ENCODE results near the gene PARD3B. TPM values are rescaled to one million over a fixed set of nuclear protein-coding genes. Genes with fewer than 3 reads are reported as not detected.

PARD3B gene
- total RNA-seq, 1 experiment from 2014 or later: 3.9 TPM

- BruUV-seq (replicated peaks): no TSS peak
- POLR2A ChIA-PET (ENCODE audit: unreplicated experiment): no interaction called here
- Histone ChIP-seq H3K27ac (ENCODE audit: low read length) (no peak overlapping the region), H3K36me3 (ENCODE audit: low read depth, low read length) (no peaks in the 10 kb centered on the region), H3K79me2 (ENCODE audit: low read length) (no peaks in the 10 kb centered on the region), H3F3A (ENCODE audit: low read length, unreplicated experiment) (no peaks in the 10 kb centered on the region), H3K9me2 (replicated peaks; ENCODE audit: low read length) (no peaks in the 10 kb centered on the region), H2AFZ (ENCODE audit: low read length) (no peak overlapping the region), H3K4me1 (ENCODE audit: insufficient read depth, low read length) (no peaks in the 10 kb centered on the region), H3K4me3 (ENCODE audit: low read length) (no peak overlapping the region), H3K27me3 (ENCODE audit: low read length) (no peaks in the 10 kb centered on the region), H3K9ac (ENCODE audit: low read length) (no peak overlapping the region), H4K20me1 (ENCODE audit: low read length) (no peaks in the 10 kb centered on the region), H3K9me3 (ENCODE audit: low read length) (no peaks in the 10 kb centered on the region), H3K4me2 (ENCODE audit: low read length) (no peak overlapping the region)
- TF ChIP-seq CTCF (conservative IDR thresholded peaks at IDR 0.05; ENCODE audit: low read depth, low read length) (no peak), EZH2 (IDR thresholded peaks at IDR 0.05; ENCODE audit: low read length, unreplicated experiment) (no peak), EZH2phosphoT487 (IDR thresholded peaks at IDR 0.05; ENCODE audit: borderline replicate concordance, low read length) (no peak)
- CTCF ChIA-PET: no interaction called here
- DNase-seq: no peak
- intact Hi-C loops (cut with micrococcal nuclease): no loop called here
- no peak for ATAC-seq
Observed at GRCh38 chr2:205086662-205087061, 541.4 kb downstream of the PARD3B start.

- Histone ChIP-seq H3K4me2 (ENCODE audit: low read length) (no peak overlapping the region), H4K20me1 (ENCODE audit: low read length) (no peaks in the 10 kb centered on the region), H3K36me3 (ENCODE audit: low read depth, low read length) (no peaks in the 10 kb centered on the region), H3K79me2 (ENCODE audit: low read length) (no peaks in the 10 kb centered on the region), H3K9me2 (replicated peaks; ENCODE audit: low read length) (no peaks in the 10 kb centered on the region), H3K9me3 (ENCODE audit: low read length) (no peaks in the 10 kb centered on the region), H3K27me3 (ENCODE audit: low read length) (no peaks in the 10 kb centered on the region), H3K9ac (ENCODE audit: low read length) (no peak overlapping the region), H3K4me3 (ENCODE audit: low read length) (no peak overlapping the region), H3K27ac (ENCODE audit: low read length) (no peak overlapping the region), H3F3A (ENCODE audit: low read length, unreplicated experiment) (no peaks in the 10 kb centered on the region), H2AFZ (ENCODE audit: low read length) (no peak overlapping the region), H3K4me1 (ENCODE audit: insufficient read depth, low read length) (no peaks in the 10 kb centered on the region)
- no peak for ATAC-seq
- BruUV-seq (replicated peaks): no TSS peak
- no peak for TF ChIP-seq EZH2phosphoT487 (IDR thresholded peaks at IDR 0.05; ENCODE audit: borderline replicate concordance, low read length)
- intact Hi-C loops (cut with micrococcal nuclease): no loop called here
- ChIA-PET POLR2A (ENCODE audit: unreplicated experiment) (no interaction called here), CTCF (no interaction called here)
- no peak for DNase-seq
Observed at GRCh38 chr2:205087862-205088261, 542.6 kb downstream of the PARD3B start.

- CTCF ChIA-PET: no interaction called here
Observed at GRCh38 chr2:205089958-205090357, 544.7 kb downstream of the PARD3B start.

More at GRCh38 chr2:205089958-205090357, 544.7 kb downstream of the PARD3B start:
- POLR2A ChIA-PET (ENCODE audit: unreplicated experiment): no interaction called here
- Histone ChIP-seq H3K79me2 (ENCODE audit: low read length) (no peaks in the 10 kb centered on the region), H3K9me3 (ENCODE audit: low read length) (no peaks in the 10 kb centered on the region), H3F3A (ENCODE audit: low read length, unreplicated experiment) (no peaks in the 10 kb centered on the region), H2AFZ (ENCODE audit: low read length) (no peak overlapping the region), H3K27me3 (ENCODE audit: low read length) (no peaks in the 10 kb centered on the region), H3K9me2 (replicated peaks; ENCODE audit: low read length) (no peaks in the 10 kb centered on the region), H4K20me1 (ENCODE audit: low read length) (no peaks in the 10 kb centered on the region), H3K9ac (ENCODE audit: low read length) (no peak overlapping the region), H3K4me2 (ENCODE audit: low read length) (no peak overlapping the region), H3K4me1 (ENCODE audit: insufficient read depth, low read length) (no peaks in the 10 kb centered on the region), H3K36me3 (ENCODE audit: low read depth, low read length) (no peaks in the 10 kb centered on the region), H3K4me3 (ENCODE audit: low read length) (no peak overlapping the region), H3K27ac (ENCODE audit: low read length) (no peak overlapping the region)
- intact Hi-C loops (cut with micrococcal nuclease): no loop called here
- no peak for TF ChIP-seq EZH2phosphoT487 (IDR thresholded peaks at IDR 0.05; ENCODE audit: borderline replicate concordance, low read length)
- TF ChIP-seq CTCF (conservative IDR thresholded peaks at IDR 0.05; ENCODE audit: low read depth, low read length): no peak
- no peak for TF ChIP-seq EZH2 (IDR thresholded peaks at IDR 0.05; ENCODE audit: low read length, unreplicated experiment)
- ATAC-seq: no peak
- BruUV-seq (replicated peaks): no TSS peak
- DNase-seq: no peak

Measured in PC-3 (cell line).